ENCODE results near the gene CEP192. TPM values are rescaled to one million over a fixed set of nuclear protein-coding genes. Genes with fewer than 3 reads are reported as not detected.

Gene CEP192
- polyA plus RNA-seq, 1 of the 3 experiments (the other 2 are of a cell fraction), result 9.4 TPM

DNA sequence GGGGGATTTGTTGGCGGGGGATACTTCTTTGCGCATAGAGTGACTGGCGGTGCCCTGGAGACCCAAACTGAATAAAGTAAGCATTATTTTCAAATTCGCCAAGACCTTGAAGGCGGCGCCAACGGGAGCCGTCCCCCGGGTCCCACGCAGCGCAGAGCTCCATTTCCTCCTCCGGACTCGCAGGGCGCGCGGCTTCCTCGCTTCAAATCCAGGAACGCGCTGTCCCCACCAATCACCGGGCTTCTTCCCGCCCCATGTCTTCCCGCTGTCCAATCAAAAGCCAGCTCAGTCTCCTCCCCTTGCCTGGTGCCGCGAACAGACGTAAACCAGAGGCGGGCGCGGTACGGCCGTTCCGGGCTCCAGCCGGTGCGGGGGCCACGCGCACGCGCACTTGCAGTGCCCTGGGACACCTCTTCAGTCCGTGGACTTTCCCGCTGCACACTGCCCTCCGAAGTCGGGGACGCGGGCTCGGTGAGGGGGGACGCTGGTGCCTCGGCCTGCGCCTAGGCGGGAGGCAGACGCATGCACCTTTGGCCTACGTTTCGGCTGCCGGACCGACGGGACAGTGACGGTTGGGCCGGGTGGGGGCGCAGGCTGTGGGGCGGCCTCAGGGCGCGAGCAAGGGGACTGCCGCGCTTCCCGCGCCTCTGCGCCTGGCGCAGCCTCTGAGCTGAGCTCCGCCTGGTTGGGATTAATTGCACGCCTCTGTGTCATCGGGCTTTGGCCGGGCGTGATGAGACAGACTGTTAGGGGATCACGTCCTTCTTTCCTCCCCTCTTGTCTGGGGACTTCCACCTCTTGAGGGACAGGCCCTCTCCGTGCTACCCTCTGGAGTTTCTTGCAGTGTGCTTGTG lies at the start of gene CEP192 (continued):
- TF ChIP-seq, protein P1, sequence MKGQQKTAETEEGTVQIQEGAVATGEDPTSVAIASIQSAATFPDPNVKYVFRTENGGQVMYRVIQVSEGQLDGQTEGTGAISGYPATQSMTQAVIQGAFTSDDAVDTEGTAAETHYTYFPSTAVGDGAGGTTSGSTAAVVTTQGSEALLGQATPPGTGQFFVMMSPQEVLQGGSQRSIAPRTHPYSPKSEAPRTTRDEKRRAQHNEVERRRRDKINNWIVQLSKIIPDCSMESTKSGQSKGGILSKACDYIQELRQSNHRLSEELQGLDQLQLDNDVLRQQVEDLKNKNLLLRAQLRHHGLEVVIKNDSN (IDR thresholded peaks at IDR 0.05; ENCODE audit: borderline replicate concordance, low read depth), result peak; percentile 58
- TF ChIP-seq FOXM1 (IDR thresholded peaks at IDR 0.05; ENCODE audit: low read depth), result peak; percentile 98
- TF ChIP-seq SIN3A (IDR thresholded peaks at IDR 0.05; ENCODE audit: borderline replicate concordance, low read depth, low read length), result 0 out of 2 replicates have a peak, but pooled peaks have one; percentile 34
- TF ChIP-seq, protein P2, sequence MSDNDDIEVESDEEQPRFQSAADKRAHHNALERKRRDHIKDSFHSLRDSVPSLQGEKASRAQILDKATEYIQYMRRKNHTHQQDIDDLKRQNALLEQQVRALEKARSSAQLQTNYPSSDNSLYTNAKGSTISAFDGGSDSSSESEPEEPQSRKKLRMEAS (IDR thresholded peaks at IDR 0.05; ENCODE audit: low read depth), result peak; percentile 60; the same call in 1 of the 2 replicates
- TF ChIP-seq RFX5 (IDR thresholded peaks at IDR 0.05; ENCODE audit: low read length), result no peak
- TF ChIP-seq TEAD4 (IDR thresholded peaks at IDR 0.05; ENCODE audit: borderline replicate concordance, insufficient read depth), result peak; percentile 15; the same call in 1 of the 2 replicates
- no peak for TF ChIP-seq FOSL2 (IDR thresholded peaks at IDR 0.05; ENCODE audit: borderline replicate concordance, low read depth)
- no peak for TF ChIP-seq GATA2 (CRISPR knock-in tag; IDR thresholded peaks at IDR 0.05)
- TF ChIP-seq, protein P3, sequence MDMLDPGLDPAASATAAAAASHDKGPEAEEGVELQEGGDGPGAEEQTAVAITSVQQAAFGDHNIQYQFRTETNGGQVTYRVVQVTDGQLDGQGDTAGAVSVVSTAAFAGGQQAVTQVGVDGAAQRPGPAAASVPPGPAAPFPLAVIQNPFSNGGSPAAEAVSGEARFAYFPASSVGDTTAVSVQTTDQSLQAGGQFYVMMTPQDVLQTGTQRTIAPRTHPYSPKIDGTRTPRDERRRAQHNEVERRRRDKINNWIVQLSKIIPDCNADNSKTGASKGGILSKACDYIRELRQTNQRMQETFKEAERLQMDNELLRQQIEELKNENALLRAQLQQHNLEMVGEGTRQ (IDR thresholded peaks at IDR 0.05; ENCODE audit: borderline replicate concordance, low read depth, low read length), result no peak
- TF ChIP-seq, protein P4, sequence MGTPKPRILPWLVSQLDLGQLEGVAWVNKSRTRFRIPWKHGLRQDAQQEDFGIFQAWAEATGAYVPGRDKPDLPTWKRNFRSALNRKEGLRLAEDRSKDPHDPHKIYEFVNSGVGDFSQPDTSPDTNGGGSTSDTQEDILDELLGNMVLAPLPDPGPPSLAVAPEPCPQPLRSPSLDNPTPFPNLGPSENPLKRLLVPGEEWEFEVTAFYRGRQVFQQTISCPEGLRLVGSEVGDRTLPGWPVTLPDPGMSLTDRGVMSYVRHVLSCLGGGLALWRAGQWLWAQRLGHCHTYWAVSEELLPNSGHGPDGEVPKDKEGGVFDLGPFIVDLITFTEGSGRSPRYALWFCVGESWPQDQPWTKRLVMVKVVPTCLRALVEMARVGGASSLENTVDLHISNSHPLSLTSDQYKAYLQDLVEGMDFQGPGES (IDR thresholded peaks at IDR 0.05; ENCODE audit: low read depth, low read length), result peak; percentile 57
- TF ChIP-seq POLR2AphosphoS5 (IDR thresholded peaks at IDR 0.05; ENCODE audit: low read depth, low read length), result peak; percentile 79
- TF ChIP-seq EP300 (IDR thresholded peaks at IDR 0.05; ENCODE audit: borderline replicate concordance in 1 of 2, low read depth in 1 of 2, low read length in 1 of 2), result no peak
- TF ChIP-seq TAF1 (IDR thresholded peaks at IDR 0.05; ENCODE audit: borderline replicate concordance, low read depth, low read length), result peak; percentile 48
- peak; percentile 50; the same call in 1 of the 2 replicates for TF ChIP-seq FOXJ3 (CRISPR knock-in tag; IDR thresholded peaks at IDR 0.05)

DNA sequence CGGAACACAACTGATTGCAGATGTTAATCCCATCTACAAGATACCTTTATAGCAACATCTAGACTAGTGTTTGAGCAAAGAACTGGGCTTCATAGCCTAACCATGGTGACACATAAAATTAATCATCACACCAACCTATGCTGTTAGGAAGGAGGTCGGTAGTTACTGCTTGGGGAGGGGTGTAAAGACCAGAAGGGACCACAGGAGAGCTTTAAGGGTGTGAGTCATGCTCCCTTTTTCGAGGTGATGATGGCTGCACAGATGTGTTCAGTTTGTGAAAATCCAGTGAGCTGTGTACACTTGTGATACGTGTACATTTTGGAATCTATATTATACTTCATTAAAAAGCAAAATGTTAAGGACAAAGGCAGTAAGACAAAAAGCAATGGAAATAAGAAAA lies 47.9 kb upstream of the CEP192 start:
- no peaks in the 10 kb centered on the region for H3K79me2 ChIP-seq (ENCODE audit: insufficient read depth)
- H3K4me3 ChIP-seq (ENCODE audit: low read depth in 2 of 2, low read length in 1 of 2), result no peak overlapping the region
- CTCF ChIA-PET, result interaction anchor here (0.7 to 5.1 kb wide), 4 partner anchors 9 to 216 kb away, joined by 3 to 41 read pairs (median 6); no protein-coding TSS in a partner anchor
- POLR2A ChIA-PET, result no interaction called here
- no peaks in the 10 kb centered on the region for H3K36me3 ChIP-seq (replicated peaks in 1 of 2; ENCODE audit: control insufficient read depth in 1 of 2, insufficient read depth in 2 of 2, low read length in 1 of 2)
- 72% methylated on average over 4 of the region's 4 CpGs for WGBS (ENCODE audit: low lambda C conversion rate)
- no peak for DNase-seq
- H3K9me3 ChIP-seq, result no peaks in the 10 kb centered on the region
- peaks cover 13% of the 10 kb centered on the region for H3F3A ChIP-seq (replicated peaks; ENCODE audit: insufficient read depth)
- no peak overlapping the region for H3K4me2 ChIP-seq
- H3K9me2 ChIP-seq, result no peaks in the 10 kb centered on the region
- H2AFZ ChIP-seq (ENCODE audit: low read depth), result no peak overlapping the region
- H3K27me3 ChIP-seq (ENCODE audit: insufficient read depth), result no peaks in the 10 kb centered on the region
- no peak overlapping the region for H3K9ac ChIP-seq
- no peak overlapping the region for H3K27ac ChIP-seq (ENCODE audit: low read depth in 2 of 2, low read length in 1 of 2)
- TF ChIP-seq, protein P5, sequence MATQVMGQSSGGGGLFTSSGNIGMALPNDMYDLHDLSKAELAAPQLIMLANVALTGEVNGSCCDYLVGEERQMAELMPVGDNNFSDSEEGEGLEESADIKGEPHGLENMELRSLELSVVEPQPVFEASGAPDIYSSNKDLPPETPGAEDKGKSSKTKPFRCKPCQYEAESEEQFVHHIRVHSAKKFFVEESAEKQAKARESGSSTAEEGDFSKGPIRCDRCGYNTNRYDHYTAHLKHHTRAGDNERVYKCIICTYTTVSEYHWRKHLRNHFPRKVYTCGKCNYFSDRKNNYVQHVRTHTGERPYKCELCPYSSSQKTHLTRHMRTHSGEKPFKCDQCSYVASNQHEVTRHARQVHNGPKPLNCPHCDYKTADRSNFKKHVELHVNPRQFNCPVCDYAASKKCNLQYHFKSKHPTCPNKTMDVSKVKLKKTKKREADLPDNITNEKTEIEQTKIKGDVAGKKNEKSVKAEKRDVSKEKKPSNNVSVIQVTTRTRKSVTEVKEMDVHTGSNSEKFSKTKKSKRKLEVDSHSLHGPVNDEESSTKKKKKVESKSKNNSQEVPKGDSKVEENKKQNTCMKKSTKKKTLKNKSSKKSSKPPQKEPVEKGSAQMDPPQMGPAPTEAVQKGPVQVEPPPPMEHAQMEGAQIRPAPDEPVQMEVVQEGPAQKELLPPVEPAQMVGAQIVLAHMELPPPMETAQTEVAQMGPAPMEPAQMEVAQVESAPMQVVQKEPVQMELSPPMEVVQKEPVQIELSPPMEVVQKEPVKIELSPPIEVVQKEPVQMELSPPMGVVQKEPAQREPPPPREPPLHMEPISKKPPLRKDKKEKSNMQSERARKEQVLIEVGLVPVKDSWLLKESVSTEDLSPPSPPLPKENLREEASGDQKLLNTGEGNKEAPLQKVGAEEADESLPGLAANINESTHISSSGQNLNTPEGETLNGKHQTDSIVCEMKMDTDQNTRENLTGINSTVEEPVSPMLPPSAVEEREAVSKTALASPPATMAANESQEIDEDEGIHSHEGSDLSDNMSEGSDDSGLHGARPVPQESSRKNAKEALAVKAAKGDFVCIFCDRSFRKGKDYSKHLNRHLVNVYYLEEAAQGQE (IDR thresholded peaks at IDR 0.05; ENCODE audit: low read depth, low read length), result no peak
- no peaks in the 10 kb centered on the region; a peak in 2 of 4 replicates for H3K4me1 ChIP-seq (ENCODE audit: control insufficient read depth in 1 of 2, insufficient read depth in 2 of 2, low read depth in 1 of 2, low read length in 1 of 2)
- no peaks in the 10 kb centered on the region for H4K20me1 ChIP-seq (ENCODE audit: insufficient read depth)

Data from SK-N-SH (cell line).